NCI-H774 (cell line): ENCODE data around the gene PDE8A.

ENCODE experiments used
- DNase-seq: peaks from one replicate; lab custom pipeline; 2025; lab: John Stamatoyannopoulos, UW

Gene PDE8A

GRCh38 chr15:85034276-85034675, 52.6 kb downstream of the PDE8A start:
- no peak for DNase-seq

- DNase-seq, result no peak
Observed at GRCh38 chr15:85035980-85036379, 54.3 kb downstream of the PDE8A start.

GRCh38 chr15:85036716-85037115, 55.1 kb downstream of the PDE8A start:
- no peak for DNase-seq

- no peak for DNase-seq
Observed at GRCh38 chr15:85037641-85038040, 56.0 kb downstream of the PDE8A start.

- DNase-seq, result no peak
Observed at GRCh38 chr15:85041230-85041629, 59.6 kb downstream of the PDE8A start.

- DNase-seq, result no peak
Observed at GRCh38 chr15:85044251-85044853, 62.7 kb downstream of the PDE8A start.

- no peak for DNase-seq
Observed at GRCh38 chr15:85044894-85045293, 63.2 kb downstream of the PDE8A start.

GRCh38 chr15:85045615-85046014, 64.0 kb downstream of the PDE8A start:
- DNase-seq, result no peak

- no peak for DNase-seq
Observed at GRCh38 chr15:85047271-85047948, 65.8 kb downstream of the PDE8A start.

GRCh38 chr15:85048430-85048829, 66.8 kb downstream of the PDE8A start:
- DNase-seq, result no peak

GRCh38 chr15:85049805-85050204, 68.1 kb downstream of the PDE8A start:
- DNase-seq, result no peak

GRCh38 chr15:85059734-85060133, 78.1 kb downstream of the PDE8A start:
- DNase-seq, result no peak

- DNase-seq, result no peak
Observed at GRCh38 chr15:85062560-85062959, 80.9 kb downstream of the PDE8A start.

- no peak for DNase-seq
Observed at GRCh38 chr15:85063088-85063487, 81.4 kb downstream of the PDE8A start.

GRCh38 chr15:85063522-85064079, 81.9 kb downstream of the PDE8A start:
- DNase-seq, result no peak

- no peak for DNase-seq
Observed at GRCh38 chr15:85064710-85065109, 83.1 kb downstream of the PDE8A start.

- no peak for DNase-seq
Observed at GRCh38 chr15:85071061-85071460, 89.4 kb downstream of the PDE8A start.

- DNase-seq, result no peak
Observed at GRCh38 chr15:85071504-85071903, 89.8 kb downstream of the PDE8A start.

- DNase-seq, result no peak
Observed at GRCh38 chr15:85072917-85073316, 91.3 kb downstream of the PDE8A start.

GRCh38 chr15:85073556-85074194, 92.0 kb downstream of the PDE8A start:
- no peak for DNase-seq

- no peak for DNase-seq
Observed at GRCh38 chr15:85086855-85087254, 105.2 kb downstream of the PDE8A start.

- no peak for DNase-seq
Observed at GRCh38 chr15:85088300-85088699, 106.6 kb downstream of the PDE8A start.

GRCh38 chr15:85089929-85090597, 108.4 kb downstream of the PDE8A start:
- no peak for DNase-seq
